ENCODE results near the gene EVI5L. TPM values are rescaled to one million over a fixed set of nuclear protein-coding genes. Genes with fewer than 3 reads are reported as not detected.

EVI5L gene
- total RNA-seq, 6 experiments from 2014 or later: 3.7 to 6.3 (median 4.9) TPM

- H3K4me1 ChIP-seq: no peaks in the 10 kb centered on the region
- H3K36me3 ChIP-seq: no peaks in the 10 kb centered on the region
- 60% methylated on average over 1 of the region's 1 CpG for WGBS (ENCODE audit: insufficient coverage, low coverage, low lambda C conversion rate, missing lambda C conversion rate)
- DNase-seq: no peak
- no peak overlapping the region for H3K27ac ChIP-seq
- TF ChIP-seq POLR2A (IDR thresholded peaks at IDR 0.05) (no peak), CTCF (IDR thresholded peaks at IDR 0.05) (no peak)
- no peaks in the 10 kb centered on the region for H3K9me3 ChIP-seq
- no peaks in the 10 kb centered on the region for H3K27me3 ChIP-seq
- intact Hi-C loops (cut with DNase I): no loop called here
- H3K4me3 ChIP-seq: no peak overlapping the region
- ATAC-seq: no peak
Observed at GRCh38 chr19:7817801-7818200, 12.2 kb upstream of the EVI5L start.

GRCh38 chr19:7818806-7819205, 11.2 kb upstream of the EVI5L start:
- Histone ChIP-seq H3K36me3 (no peaks in the 10 kb centered on the region), H3K27ac (no peak overlapping the region), H3K4me1 (no peaks in the 10 kb centered on the region), H3K27me3 (no peaks in the 10 kb centered on the region), H3K9me3 (no peaks in the 10 kb centered on the region), H3K4me3 (no peak overlapping the region)
- intact Hi-C loops (cut with DNase I): no loop called here
- TF ChIP-seq CTCF (IDR thresholded peaks at IDR 0.05): no peak
- no peak for TF ChIP-seq POLR2A (IDR thresholded peaks at IDR 0.05)
- 60% methylated on average over 2 of the region's 2 CpGs for WGBS (ENCODE audit: insufficient coverage, low coverage, low lambda C conversion rate, missing lambda C conversion rate)
- ATAC-seq (no peak), DNase-seq (no peak)

GRCh38 chr19:7819337-7819736, 10.7 kb upstream of the EVI5L start:
- ATAC-seq (no peak), DNase-seq (no peak)
- no peaks in the 10 kb centered on the region for H3K27me3 ChIP-seq
- H3K27ac ChIP-seq: no peak overlapping the region
- intact Hi-C loops (cut with DNase I): no loop called here
- no peaks in the 10 kb centered on the region for H3K36me3 ChIP-seq
- no peak for TF ChIP-seq CTCF (IDR thresholded peaks at IDR 0.05)
- no peak for TF ChIP-seq POLR2A (IDR thresholded peaks at IDR 0.05)
- WGBS (ENCODE audit: insufficient coverage, low coverage, low lambda C conversion rate, missing lambda C conversion rate): 62% methylated on average over 2 of the region's 2 CpGs
- no peaks in the 10 kb centered on the region for H3K4me1 ChIP-seq
- H3K4me3 ChIP-seq: no peak overlapping the region
- no peaks in the 10 kb centered on the region for H3K9me3 ChIP-seq

- TF ChIP-seq CTCF (IDR thresholded peaks at IDR 0.05) (no peak), POLR2A (IDR thresholded peaks at IDR 0.05) (no peak)
- no peaks in the 10 kb centered on the region for H3K27me3 ChIP-seq
- intact Hi-C loops (cut with DNase I): no loop called here
- no peak overlapping the region for H3K27ac ChIP-seq
- 13% methylated on average over 2 of the region's 3 CpGs for WGBS (ENCODE audit: insufficient coverage, low coverage, low lambda C conversion rate, missing lambda C conversion rate)
- H3K36me3 ChIP-seq: no peaks in the 10 kb centered on the region
- H3K4me1 ChIP-seq: no peaks in the 10 kb centered on the region
- ATAC-seq (no peak), DNase-seq (no peak)
- no peaks in the 10 kb centered on the region for H3K9me3 ChIP-seq
- no peak overlapping the region for H3K4me3 ChIP-seq
Observed at GRCh38 chr19:7820588-7820987, 9.4 kb upstream of the EVI5L start.

GRCh38 chr19:7822910-7823515, 7.0 kb upstream of the EVI5L start:
- intact Hi-C loops (cut with DNase I): no loop called here
- Histone ChIP-seq H3K4me3 (no peak overlapping the region), H3K4me1 (no peaks in the 10 kb centered on the region), H3K36me3 (no peaks in the 10 kb centered on the region), H3K27me3 (no peaks in the 10 kb centered on the region), H3K9me3 (no peaks in the 10 kb centered on the region), H3K27ac (no peak overlapping the region)
- 80% methylated on average over 4 of the region's 4 CpGs for WGBS (ENCODE audit: insufficient coverage, low coverage, low lambda C conversion rate, missing lambda C conversion rate)
- DNase-seq (no peak), ATAC-seq (no peak)
- TF ChIP-seq CTCF (IDR thresholded peaks at IDR 0.05): no peak
- TF ChIP-seq POLR2A (IDR thresholded peaks at IDR 0.05): no peak
